ENCODE data around the gene WASF3.

Gene WASF3

DNA sequence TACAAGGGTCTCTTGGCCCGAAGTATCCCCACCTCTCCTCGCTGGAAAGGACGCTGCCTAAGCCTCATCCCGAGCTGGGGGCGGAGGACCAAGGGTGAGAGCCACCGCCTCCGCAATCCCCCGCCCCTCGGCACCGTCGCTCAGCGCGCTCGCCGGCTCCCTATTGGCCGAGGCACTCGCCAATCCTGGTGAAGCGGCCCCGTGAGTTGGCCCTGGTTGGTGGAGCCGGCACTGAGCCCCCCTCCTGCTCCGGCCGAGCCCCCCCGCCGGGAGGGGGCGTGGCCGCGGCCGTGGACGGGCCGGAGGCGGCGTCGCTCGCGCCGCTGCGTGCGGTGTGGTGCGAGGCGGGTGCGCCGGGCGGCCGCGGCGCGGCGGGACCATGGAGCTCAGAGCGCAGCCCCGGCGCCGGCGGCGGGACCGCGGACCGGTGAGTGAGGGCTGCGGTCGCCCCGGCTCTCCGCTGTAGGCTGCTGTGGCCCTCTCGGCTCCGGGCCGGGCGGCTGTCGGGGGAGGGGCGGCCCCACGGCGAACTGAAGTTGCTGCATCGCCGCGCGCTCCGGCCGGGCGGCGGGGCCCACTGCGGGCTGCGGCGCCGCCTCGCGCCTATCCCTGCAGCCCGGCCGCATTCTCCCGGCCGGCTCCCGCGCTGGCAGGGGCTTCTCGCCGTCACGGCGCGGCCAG is at the start of gene WASF3:
WASF3 (plus strand) TSS at position 291 of the 681 bp plus-strand sequence. CDS start 84,588 bp downstream, outside the sequence.
- DNase-seq (ENCODE audit: low read depth): peak; percentile 36

DNA sequence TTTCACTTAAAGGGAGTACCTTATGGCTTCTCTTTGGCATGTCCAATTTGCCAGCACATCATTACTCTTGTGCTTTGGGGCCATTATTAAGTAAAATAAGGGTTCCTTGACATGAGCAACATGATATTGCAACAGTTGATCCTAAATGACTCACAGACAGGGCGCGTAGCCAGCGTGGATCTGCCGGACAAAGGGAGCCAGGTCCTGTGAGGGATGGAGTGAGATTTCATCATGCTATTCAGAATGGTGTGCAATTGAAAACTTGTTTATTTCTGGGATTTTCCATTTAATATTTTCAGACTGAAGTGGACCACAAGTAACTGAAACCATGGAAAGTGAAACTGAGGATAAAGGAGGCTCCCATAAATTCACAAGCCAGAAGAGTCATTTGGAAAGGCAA is 48.6 kb upstream of the WASF3 start:
- no peak for DNase-seq (ENCODE audit: low read depth)

GRCh38 chr13:26509491-26509890 is 48.0 kb upstream of the WASF3 start:
- no peak for DNase-seq (ENCODE audit: low read depth)

DNA sequence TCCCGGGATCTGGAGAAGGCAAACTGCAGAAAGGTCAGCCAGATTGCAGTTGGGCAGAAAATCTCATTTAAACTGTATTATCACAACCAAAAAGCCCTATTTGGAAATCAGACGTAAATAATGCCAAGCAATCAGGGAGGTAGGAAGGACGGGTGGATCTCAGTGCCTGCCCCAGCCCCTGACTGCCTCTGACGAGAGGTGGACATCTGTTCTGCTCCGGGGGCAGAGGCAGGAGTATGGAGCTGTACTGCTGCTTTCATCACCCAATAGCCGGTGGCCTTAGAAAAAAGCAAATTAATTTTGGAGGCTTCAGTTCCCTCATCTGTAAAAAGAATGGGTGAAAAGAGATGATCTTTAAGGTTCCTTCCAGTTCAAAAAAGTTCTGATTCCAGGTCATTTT is 43.6 kb upstream of the WASF3 start:
- no peak for DNase-seq (ENCODE audit: low read depth)

DNA sequence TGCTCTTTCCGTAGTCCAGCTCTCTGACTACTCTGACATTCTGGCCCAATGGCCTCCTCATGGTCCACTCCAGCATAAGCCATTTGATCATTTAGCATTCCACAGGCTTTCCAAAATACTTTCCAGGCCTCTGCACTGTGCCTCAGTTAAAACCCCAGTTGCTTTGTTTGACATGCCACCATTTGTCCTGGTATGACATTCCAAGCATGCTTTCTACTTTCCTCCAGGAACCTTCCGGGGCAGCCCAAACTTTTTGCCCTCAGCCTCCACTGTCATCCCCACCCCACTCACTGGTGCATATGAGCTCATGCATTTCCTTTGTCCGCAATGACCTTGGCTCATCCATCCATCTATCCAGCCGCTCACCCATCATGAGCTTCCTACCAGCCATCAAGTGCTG is 41.8 kb upstream of the WASF3 start:
- DNase-seq (ENCODE audit: low read depth): no peak

DNA sequence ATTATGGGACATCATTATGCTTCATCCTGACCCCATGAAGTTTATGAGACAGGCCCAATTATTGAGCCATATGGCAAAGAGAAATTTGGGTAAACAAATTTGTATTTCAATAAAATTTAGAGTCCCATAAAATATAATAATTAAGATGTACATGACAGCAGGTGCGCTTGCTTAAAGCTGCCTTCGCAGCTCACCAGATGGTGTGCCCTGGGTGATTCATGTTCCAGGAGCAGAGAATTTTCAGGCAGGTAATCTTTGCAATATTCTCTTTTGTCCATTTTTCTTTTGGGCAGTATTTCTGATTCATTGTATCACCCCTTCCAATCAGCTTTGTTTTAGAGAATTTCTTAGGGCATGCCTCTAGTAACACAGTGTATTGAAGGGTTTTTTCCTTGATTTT is 39.5 kb upstream of the WASF3 start:
- no peak for DNase-seq (ENCODE audit: low read depth)

DNA sequence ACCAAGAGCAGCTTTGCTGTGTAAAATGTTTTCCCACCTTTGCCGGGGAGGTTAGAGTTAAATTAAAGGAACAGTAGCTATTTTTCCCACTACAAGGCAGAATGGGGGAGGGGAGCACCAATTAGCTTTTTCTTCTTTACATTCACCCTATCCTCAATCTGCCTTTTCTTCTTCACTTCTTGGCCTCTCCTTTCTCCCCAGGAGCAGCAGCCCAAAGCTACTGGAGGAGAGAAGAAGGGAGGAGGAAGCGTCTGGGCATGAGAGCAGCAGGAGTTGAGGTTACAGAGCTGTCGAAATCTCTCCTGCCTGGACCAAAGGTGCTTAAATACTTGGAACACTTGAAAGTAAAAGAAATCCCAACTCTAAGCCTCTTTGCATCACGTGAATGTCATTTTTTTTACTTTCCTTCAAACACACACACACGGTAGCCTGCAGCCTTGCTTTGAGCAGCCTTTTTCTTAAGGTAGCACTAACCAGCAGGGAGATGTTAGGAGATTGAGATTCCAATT is 39.0 kb upstream of the WASF3 start:
- DNase-seq (ENCODE audit: low read depth): no peak

DNA sequence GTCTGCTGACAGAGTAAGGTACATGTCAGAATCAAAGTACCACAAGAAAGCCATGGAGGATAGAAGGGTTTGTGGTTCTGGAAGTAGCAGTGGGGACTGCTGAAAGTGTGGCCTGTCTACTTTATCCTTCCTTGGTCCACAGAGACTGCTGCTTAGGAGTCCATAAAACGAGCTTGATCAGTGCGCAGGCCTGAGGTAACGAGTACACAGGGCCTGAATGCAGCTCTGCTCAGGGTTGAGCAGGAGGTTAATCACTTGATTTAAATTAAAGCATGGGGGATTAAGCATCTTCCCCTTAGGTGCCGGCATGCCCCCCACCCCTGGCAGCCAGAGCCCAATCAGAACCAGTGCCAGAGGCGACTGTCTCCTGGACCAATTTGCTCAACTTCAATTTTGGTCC is 34.9 kb upstream of the WASF3 start:
- DNase-seq (ENCODE audit: low read depth): no peak

DNA sequence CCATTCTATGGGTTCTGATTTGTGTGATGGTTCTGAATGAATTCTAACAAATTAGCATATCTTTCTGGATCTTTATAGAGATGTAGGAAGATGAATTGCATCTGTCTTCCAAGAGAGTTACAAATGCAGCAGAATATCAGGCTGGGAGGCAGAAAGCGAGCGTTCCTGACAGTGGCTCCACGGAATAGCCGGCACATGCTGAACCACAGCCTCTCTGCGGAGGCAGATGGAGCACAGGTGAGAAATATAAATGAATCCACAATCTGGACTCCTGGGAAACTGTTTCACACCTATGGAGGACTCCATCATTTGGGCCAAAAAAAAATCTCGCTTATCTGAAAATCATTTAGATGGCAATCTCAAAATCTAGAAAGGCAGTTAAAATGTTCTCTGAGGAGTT is 34.5 kb upstream of the WASF3 start:
- DNase-seq (ENCODE audit: low read depth): no peak

DNA sequence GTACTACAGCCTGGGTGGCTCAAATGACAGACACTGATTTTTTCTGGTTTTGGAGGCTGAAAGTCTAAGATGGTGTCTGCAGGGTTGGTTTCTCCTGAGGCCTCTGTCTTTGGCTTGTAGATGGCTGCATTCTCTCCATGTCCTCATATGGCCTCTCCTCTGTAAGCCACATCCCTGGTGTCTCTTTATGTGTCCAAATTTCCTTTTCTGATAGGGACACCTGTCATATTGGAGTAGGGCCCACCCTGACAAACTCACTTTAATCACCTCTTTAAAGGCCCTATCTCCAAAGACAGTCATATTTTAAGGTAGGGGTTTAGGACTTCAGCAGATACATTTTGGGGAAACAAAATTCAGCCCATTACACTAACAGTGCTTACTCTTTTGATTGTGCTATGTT is 32.0 kb upstream of the WASF3 start:
- no peak for DNase-seq (ENCODE audit: low read depth)

GRCh38 chr13:26526702-26527216 is 30.7 kb upstream of the WASF3 start:
- DNase-seq (ENCODE audit: low read depth): no peak

DNA sequence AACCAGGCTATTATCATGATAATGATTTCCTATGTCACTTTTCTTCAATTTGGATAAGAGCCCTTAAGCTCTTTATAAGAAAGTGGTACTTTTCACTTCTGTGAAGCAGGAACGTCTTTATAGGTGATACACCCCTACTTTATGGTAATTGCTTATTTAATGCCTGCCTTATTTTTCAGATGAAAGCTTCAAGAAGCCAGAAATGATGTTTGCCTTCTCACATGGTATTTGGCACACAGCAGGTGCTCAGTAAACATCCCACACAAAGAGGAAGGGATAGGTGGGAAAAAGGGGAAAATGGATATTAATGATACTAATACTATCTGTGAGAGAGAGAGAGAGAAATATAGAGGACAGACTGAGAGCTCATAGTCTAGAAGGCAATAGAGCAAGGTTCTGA is 29.0 kb upstream of the WASF3 start:
- no peak for DNase-seq (ENCODE audit: low read depth)

- DNase-seq (ENCODE audit: low read depth): no peak
Measured at GRCh38 chr13:26529441-26529840, 28.0 kb upstream of the WASF3 start.

DNA sequence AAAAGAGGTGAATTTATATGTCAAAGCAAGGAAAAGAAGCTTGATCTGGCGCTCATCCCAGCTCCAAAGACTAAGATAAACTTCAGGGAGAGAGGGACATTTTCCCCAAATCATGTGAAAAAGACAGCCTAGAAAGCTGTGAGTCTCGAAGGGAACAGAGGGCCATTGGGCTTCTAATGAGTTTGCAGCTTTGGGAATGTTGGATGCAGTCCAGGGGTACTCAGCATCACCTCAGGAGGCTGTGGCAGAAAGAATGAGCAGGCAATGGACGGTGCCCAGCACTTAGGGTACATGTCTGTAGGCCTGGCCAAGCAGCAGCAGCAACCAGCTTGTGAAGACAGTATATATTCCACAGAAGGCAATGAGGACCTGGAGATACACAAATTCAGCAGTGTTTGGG is 25.7 kb upstream of the WASF3 start:
- no peak for DNase-seq (ENCODE audit: low read depth)

DNA sequence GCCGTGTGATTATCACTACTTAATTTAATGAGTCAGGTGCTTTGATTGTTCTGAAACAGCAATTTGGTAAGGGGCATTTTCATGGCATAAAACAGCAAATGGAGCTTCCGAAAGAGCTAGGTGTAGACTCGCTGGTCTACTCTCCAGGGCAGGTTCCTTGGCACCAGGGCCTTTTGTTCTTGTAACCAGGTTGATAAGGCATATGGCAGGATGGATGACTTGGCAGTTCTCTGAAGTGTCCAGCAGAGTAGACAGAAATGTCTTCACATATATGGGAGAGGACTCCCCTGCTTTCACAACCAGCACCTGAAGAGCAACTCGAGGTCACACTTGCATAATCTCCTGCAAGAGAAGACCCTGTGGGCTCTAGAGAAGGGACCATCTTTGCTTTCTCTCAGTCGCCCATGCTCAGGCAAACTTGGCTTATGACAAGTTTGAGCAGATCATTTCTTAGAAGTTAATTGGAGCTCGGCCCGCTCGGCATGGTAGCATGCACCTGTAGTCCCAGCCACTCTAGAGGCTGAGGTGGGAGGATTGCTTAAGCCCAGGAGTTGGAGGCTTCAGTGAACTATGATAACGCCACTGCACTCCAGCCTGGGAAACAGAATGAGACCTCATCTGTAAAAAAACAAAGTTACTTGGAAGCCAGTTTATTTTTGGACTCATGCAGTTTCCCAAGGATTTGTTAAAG is 23.3 kb upstream of the WASF3 start:
- no peak for DNase-seq (ENCODE audit: low read depth)

DNA sequence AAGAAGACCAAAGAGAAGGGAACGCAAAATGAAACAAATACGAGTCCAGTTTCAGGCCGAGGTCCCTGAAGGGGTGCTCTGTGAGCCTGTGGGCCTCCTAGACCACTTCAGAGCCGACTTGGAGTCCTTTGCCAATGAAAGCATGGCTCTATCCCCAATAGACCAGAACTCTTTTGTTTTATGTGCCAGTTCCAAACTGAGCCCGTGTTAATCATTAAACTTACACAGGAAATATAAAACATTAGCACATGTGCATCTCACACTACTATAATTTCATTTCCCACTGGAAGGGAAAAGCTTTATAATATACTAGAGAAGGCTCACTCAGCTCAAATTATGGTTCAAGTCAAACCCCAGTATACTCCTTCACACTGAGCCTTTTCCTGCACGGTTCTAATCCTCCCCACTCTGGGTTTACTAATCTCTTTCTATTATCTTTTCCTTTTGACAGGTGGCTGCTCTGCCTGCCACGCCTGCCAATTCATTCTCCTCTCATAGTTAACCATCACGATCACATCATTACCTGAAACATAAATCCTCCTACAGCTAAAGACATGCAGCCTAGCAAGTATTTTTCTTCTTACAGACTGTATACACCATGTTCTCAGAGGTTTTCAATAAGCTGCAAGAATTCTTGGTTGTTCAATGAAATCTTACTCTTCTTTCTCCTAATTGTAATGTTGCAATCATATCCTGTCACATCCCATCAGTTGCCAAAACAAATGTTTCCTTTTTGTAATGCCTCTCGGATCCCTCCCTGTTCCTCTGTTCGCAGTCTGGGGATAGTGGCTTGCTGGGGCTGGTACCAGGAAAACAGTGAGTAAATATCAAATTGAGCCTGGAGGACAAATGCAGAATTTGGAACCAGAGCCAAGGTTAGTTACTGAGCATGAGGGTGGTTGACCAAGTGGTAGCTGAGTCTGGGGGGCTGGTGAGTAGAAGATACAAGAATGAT is 18.8 kb upstream of the WASF3 start:
- no peak for DNase-seq (ENCODE audit: low read depth)

DNA sequence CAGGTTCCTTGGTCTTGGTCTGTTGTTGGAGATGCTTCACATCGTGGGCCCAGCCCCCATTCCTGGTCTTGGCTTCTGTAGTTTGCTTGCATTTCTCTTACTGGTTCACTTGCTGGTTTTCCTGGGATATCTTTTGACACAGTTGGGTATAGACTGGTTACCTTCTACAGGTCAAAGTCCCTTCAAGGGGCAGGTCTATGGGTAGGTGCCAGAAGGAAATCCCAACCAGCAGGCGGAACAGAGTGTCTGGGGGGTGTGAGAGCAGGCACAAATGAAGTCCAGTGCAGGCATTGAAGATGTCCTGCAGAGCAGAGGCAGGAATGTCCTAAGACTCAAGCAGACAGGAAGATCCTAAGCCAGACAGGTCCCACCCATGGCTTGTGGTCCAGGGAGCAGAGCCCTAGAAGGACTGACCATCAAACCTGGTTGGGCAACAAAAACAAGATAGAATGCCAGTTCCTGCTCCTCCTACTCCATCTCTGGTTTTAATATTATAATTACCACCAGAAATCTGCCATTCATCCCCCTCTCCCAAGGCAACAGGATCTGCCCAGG is 17.7 kb upstream of the WASF3 start:
- no peak for DNase-seq (ENCODE audit: low read depth)

- DNase-seq (ENCODE audit: low read depth): no peak
Measured at GRCh38 chr13:26540334-26540733, 17.1 kb upstream of the WASF3 start.

DNA sequence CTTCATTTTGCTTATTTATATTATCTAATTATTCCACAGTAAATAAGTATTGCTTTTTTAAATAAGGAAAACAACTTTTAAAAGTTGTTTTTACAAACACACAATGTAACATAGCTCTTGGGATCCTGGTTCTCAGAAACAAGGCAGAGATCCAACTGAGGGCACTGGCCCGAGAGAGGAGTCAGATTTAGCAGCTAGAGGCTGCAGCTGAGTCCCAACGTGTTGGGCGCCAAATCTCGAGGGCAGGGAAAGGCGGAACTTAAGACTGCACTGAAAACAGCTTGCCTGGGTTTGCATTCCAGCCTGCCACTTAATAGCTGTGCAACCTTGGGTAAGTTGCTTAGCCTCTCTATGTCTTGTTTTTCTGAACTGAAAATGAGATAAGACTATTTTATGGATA is 16.4 kb upstream of the WASF3 start:
- no peak for DNase-seq (ENCODE audit: low read depth)

GRCh38 chr13:26541678-26542568 is 15.6 kb upstream of the WASF3 start:
- DNase-seq (ENCODE audit: low read depth): no peak

GRCh38 chr13:26544707-26545106 is 12.8 kb upstream of the WASF3 start:
- DNase-seq (ENCODE audit: low read depth): no peak

All from activated T-cell treated with anti-CD3 and anti-CD28 coated beads for 48 hours (primary cell).